GM21526 (cell line): ENCODE measurements around the gene GDPD4.

Experiments
- ATAC-seq: cut with Tn5 transposase; IDR thresholded peaks from one replicate; pipeline ENCODE4 v1.9.1; 2021; ENCODE audit warnings: moderate library complexity; ENCODE audit not compliant: unreplicated experiment, low FRiP score

The GDPD4 gene, protein sequence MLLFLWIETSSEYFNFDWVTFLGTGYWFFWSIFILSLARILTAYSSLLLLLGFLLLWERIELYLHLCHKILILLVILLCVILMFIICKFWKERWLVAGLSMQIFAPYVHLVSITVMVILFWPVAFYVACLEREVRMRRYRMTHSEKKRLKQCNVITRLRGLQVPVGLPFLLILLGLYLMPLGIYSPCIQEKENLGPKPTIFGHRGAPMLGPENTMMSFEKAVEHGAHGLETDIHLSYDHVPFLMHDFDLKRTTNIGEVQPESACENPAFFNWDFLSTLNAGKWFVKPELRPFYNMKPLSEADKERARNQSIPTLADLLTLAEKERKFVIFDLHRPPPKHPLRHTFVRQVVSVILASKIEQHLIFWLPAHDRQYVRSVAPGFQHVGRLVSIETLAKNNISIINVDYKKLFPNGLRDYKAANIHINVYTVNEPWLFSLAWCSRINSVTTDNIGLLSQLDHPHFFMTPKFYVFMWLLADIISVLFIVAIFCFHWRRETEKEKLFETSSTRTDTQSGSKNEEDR

GRCh38 chr11:77301510-77301909 is at the start of gene GDPD4:
Gene GDPD4 (minus strand): TSS chr11:77301686. CDS start chr11:77285137, 16,549 bp downstream.
- ATAC-seq, result no peak

- ATAC-seq, result no peak
These were observed 46.5 kb upstream of the GDPD4 start for GRCh38 chr11:77347948-77348347.

- no peak for ATAC-seq
These were observed 45.6 kb upstream of the GDPD4 start for GRCh38 chr11:77346906-77347603.

DNA sequence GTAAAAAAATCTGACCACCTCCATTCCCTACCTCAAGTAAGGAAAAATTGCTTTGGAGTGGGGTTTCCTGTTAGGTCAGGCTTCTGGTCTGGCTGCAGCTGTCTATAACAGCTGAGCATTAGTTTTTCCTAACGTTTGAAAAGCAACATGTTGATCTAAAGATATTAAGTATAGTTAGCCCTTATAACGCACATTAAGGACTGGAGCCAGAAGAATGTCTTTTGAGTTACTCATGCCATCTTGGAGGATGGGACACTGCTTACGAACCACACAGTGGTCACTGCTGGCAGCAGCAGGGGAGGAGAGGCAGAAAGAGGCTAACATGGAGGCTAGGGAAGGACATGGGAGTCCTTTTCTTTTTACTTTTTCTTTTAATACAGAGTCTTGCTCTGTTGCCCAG is 44.1 kb upstream of the GDPD4 start:
- ATAC-seq, result no peak

GRCh38 chr11:77340501-77340900 is 39.0 kb upstream of the GDPD4 start:
- ATAC-seq, result no peak

GRCh38 chr11:77332259-77332658 is 30.8 kb upstream of the GDPD4 start:
- ATAC-seq, result no peak

GRCh38 chr11:77325159-77325558 is 23.7 kb upstream of the GDPD4 start:
- ATAC-seq, result no peak

GRCh38 chr11:77324508-77324907 is 23.0 kb upstream of the GDPD4 start:
- no peak for ATAC-seq

DNA sequence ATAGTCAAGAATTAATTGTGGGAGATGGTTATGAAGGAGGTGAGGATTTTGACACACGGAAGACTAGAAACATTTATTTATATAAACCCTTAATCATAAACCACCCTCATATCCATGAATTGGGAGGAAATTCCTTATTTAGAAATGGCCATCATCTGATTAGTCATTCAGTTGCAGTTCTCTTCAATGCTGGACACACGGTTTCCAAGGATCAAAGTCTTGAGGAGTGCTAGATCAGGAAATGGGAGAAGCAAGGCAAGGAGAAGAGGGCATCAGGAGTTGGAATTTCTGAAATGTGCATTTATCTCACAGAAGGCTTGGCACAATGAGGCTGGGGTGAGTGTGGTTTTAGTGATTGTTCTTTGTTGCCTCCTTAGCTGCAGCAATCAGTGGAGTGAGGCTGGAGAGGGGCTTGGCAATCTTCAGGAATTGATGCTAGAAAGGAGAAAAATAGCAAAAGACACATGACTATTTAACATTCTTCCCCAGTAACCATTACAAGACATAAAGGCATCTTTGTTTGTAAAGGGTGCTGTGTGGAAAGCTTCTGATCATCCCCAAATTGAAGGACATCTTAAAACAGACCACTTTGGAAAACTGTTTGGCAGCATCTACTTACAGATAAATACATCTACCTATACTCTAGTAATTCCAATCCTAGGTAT is 21.6 kb upstream of the GDPD4 start:
- no peak for ATAC-seq

GRCh38 chr11:77322506-77322905 is 21.0 kb upstream of the GDPD4 start:
- no peak for ATAC-seq

GRCh38 chr11:77320351-77320750 is 18.9 kb upstream of the GDPD4 start:
- ATAC-seq, result no peak

GRCh38 chr11:77318600-77318999 is 17.1 kb upstream of the GDPD4 start:
- no peak for ATAC-seq

- ATAC-seq, result no peak
These were observed 15.4 kb upstream of the GDPD4 start for GRCh38 chr11:77316733-77317342.

DNA sequence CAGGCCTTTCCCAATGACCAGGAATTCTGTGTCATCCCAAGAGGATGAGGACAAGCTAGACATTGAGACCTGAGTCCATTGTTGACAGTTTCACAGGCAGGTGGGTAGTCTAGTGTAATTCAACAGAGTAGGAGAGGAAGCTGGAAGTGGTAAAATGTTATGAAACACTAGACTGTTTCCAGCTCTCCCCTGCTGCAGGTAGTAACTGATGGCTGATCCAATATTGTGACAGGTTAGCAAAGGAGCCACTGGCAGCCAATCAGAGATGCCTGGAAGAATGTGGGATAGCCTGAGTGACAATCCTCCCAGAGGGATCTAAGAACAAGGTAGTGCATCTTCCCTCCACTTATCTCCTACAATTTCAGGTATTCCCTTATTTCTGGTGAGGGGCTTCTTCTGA is 10.6 kb upstream of the GDPD4 start:
- ATAC-seq, result no peak

- ATAC-seq, result no peak
These were observed 10.2 kb upstream of the GDPD4 start for GRCh38 chr11:77311701-77312100.

GRCh38 chr11:77310721-77311120 is 9.2 kb upstream of the GDPD4 start:
- no peak for ATAC-seq

GRCh38 chr11:77309401-77310085 is 8.1 kb upstream of the GDPD4 start:
- ATAC-seq, result no peak

DNA sequence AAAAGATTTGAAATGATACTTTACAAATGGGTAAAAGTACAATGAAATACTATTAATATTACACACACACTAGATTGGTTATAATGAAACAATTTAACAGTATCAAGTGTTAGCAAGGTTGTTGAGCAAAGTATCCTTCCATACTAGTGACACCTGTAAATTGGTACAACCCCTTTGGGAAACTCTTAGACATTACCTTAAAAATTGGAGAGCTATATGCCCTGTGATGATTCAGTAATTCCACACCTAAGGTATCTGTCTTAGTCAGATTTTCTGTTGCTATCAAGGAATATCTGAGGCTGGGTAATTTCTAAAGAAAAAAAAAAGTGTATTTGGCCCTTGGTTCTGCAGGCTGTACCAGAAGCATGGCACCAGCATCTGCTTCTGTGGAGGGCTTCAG is 7.4 kb upstream of the GDPD4 start:
- no peak for ATAC-seq

DNA sequence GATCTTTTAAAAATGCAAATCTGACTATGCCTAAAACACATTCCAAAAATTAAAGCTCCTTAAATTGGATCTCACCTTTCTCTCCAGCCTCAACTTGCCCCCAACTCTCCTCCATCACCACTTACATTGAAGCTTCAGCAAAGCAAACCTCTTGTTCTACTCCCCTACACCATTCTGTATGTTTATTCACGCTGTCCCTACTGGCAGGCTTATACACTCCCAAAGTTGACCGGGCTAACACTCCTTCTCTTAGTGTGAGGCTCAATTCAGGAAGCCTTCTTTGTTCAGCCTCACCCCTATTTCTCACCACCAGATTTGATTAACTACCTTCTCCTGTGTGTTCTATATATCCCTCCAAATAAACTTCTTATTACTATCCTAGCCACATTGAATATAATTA is 1.8 kb upstream of the GDPD4 start:
- no peak for ATAC-seq

GRCh38 chr11:77302752-77303151 is 1.3 kb upstream of the GDPD4 start:
- ATAC-seq, result no peak
